DOHH2 (cell line): Measurements from ENCODE around the gene ARHGEF25.

ENCODE experiments used
- H3F3A ChIP-seq: fragments of 200-600 bp; sonication (generic), shearing (Covaris generic); 2 replicates; pipeline ENCODE4 v1.6.0; 2016; ENCODE audit warnings: antibody characterized with exemption, mild to moderate bottlenecking; ENCODE audit not compliant: control insufficient read depth, insufficient read depth
- H3K27ac ChIP-seq: fragments of 200-600 bp; sonication (generic); 2 replicates; pipeline ENCODE4 v1.5.1; 2014; ENCODE audit warnings: low read depth, mild to moderate bottlenecking, low read length, moderate library complexity
- H3K27me3 ChIP-seq: fragments of 200-600 bp; sonication (generic); 2 replicates; pipeline ENCODE4 v1.6.1; 2014; ENCODE audit warnings: mild to moderate bottlenecking, low read length, mixed read lengths; ENCODE audit not compliant: control insufficient read depth
- H3K36me3 ChIP-seq: fragments of 200-600 bp; sonication (generic); 2 replicates; pipeline ENCODE4 v1.6.1; 2014; ENCODE audit warnings: mild to moderate bottlenecking, low read length, moderate library complexity, mixed read lengths; ENCODE audit not compliant: control insufficient read depth
- H3K4me1 ChIP-seq: fragments of 200-600 bp; sonication (generic); 2 replicates; pipeline ENCODE4 v1.6.1; 2014; ENCODE audit warnings: mild to moderate bottlenecking, low read length, mixed read lengths; ENCODE audit not compliant: control insufficient read depth
- H3K4me2 ChIP-seq: fragments of 200-600 bp; sonication (generic); 2 replicates; pipeline ENCODE4 v1.6.0; 2014; ENCODE audit warnings: mild to moderate bottlenecking, low read length, moderate library complexity
- H3K4me3 ChIP-seq: fragments of 200-600 bp; sonication (generic); 2 replicates; pipeline ENCODE4 v1.5.1; 2014; ENCODE audit warnings: mild to moderate bottlenecking, low read length, mixed read lengths
- H3K79me2 ChIP-seq: fragments of 200-600 bp; sonication (generic); 2 replicates; pipeline ENCODE4 v1.6.1; 2014; ENCODE audit warnings: mild to moderate bottlenecking, low read length, mixed read lengths; ENCODE audit not compliant: control insufficient read depth
- H3K9me2 ChIP-seq: fragments of 200-600 bp; sonication (generic); replicated peaks from 2 replicates; pipeline ENCODE4 v1.6.1; 2014; ENCODE audit warnings: mild to moderate bottlenecking, low read length, mixed read lengths; ENCODE audit not compliant: control insufficient read depth
- H3K9me3 ChIP-seq: fragments of 200-600 bp; sonication (generic); 2 replicates; pipeline ENCODE4 v1.6.1; 2014; ENCODE audit warnings: antibody characterized with exemption, low read length, mixed read lengths; ENCODE audit not compliant: control insufficient read depth, insufficient read depth
- H4K20me1 ChIP-seq: fragments of 200-600 bp; sonication (generic); 2 replicates; pipeline ENCODE4 v1.6.0; 2014; ENCODE audit warnings: low read depth, mild to moderate bottlenecking, antibody characterized with exemption, low read length, moderate library complexity; ENCODE audit not compliant: control insufficient read depth, insufficient read depth
- EZH2phosphoT487 ChIP-seq: fragments of 200-600 bp; sonication (generic); IDR thresholded peaks from 2 replicates; pipeline ENCODE4 v1.6.1; 2017; ENCODE audit warnings: borderline replicate concordance, mild to moderate bottlenecking, antibody characterized with exemption, low read length, moderate library complexity, mixed read lengths
- TF ChIP-seq, protein P1 (sequence below): fragments of 200-600 bp; sonication (generic); IDR thresholded peaks from one replicate; pipeline ENCODE4 v1.5.1; 2014; ENCODE audit warnings: antibody characterized with exemption, mild to moderate bottlenecking, low read depth, low read length; ENCODE audit not compliant: poor library complexity, severe bottlenecking

Gene ARHGEF25

GRCh38 chr12:57625261-57626032 lies 14.2 kb downstream of the ARHGEF25 start:
- Histone ChIP-seq H3K9me2 (no peaks in the 10 kb centered on the region), H3K4me2 (no peak overlapping the region), H4K20me1 (no peaks in the 10 kb centered on the region), H3K27me3 (peaks cover 95% of the 10 kb centered on the region), H3K36me3 (no peaks in the 10 kb centered on the region), H3K27ac (no peak overlapping the region), H3K9me3 (no peaks in the 10 kb centered on the region), H3K79me2 (no peaks in the 10 kb centered on the region), H3F3A (0 out of 2 replicates have a peak, but pooled peaks cover 2% of the 10 kb centered on the region), H3K4me3 (no peak overlapping the region), H3K4me1 (no peaks in the 10 kb centered on the region)
- TF ChIP-seq, protein P1, sequence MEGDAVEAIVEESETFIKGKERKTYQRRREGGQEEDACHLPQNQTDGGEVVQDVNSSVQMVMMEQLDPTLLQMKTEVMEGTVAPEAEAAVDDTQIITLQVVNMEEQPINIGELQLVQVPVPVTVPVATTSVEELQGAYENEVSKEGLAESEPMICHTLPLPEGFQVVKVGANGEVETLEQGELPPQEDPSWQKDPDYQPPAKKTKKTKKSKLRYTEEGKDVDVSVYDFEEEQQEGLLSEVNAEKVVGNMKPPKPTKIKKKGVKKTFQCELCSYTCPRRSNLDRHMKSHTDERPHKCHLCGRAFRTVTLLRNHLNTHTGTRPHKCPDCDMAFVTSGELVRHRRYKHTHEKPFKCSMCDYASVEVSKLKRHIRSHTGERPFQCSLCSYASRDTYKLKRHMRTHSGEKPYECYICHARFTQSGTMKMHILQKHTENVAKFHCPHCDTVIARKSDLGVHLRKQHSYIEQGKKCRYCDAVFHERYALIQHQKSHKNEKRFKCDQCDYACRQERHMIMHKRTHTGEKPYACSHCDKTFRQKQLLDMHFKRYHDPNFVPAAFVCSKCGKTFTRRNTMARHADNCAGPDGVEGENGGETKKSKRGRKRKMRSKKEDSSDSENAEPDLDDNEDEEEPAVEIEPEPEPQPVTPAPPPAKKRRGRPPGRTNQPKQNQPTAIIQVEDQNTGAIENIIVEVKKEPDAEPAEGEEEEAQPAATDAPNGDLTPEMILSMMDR: no peak
- TF ChIP-seq EZH2phosphoT487: no peak

GRCh38 chr12:57626111-57626920 lies 15.1 kb downstream of the ARHGEF25 start:
- Histone ChIP-seq H3K36me3 (no peaks in the 10 kb centered on the region), H3K27ac (no peak overlapping the region), H3K4me3 (no peak overlapping the region), H4K20me1 (no peaks in the 10 kb centered on the region), H3K9me2 (no peaks in the 10 kb centered on the region), H3K79me2 (no peaks in the 10 kb centered on the region), H3K27me3 (peaks cover 95% of the 10 kb centered on the region), H3F3A (0 out of 2 replicates have a peak, but pooled peaks cover 2% of the 10 kb centered on the region), H3K4me2 (no peak overlapping the region), H3K4me1 (no peaks in the 10 kb centered on the region), H3K9me3 (no peaks in the 10 kb centered on the region)
- TF ChIP-seq EZH2phosphoT487: no peak

DNA sequence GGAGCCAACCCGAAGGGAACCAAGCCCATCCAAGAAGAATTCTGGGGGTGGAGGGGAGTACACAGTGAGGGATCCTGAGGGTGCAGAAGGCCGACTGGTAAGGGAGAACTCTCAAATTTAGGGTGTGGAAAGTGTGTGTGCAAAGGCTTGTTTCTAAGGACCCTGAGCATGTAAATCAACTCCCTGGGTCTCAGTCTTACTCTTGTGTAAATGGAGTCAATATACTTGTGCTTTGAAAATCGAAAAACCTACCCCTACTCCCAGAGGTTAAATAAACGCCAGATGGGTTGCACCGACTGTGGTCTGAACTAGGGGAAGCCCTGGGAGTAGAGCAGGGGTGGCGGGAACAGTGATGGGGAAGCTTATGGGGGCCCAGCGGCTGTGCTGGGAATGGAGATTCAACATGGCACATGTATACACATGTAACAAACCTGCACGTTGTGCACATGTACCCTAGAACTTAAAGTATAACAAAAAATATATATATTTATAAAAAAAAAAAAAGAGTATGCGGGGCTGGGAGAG lies 15.7 kb downstream of the ARHGEF25 start:
- H3K4me1 ChIP-seq: no peaks in the 10 kb centered on the region
- no peaks in the 10 kb centered on the region for H3K36me3 ChIP-seq
- no peak overlapping the region for H3K4me2 ChIP-seq
- H3K27ac ChIP-seq: no peak overlapping the region
- H3K4me3 ChIP-seq: no peak overlapping the region
- no peaks in the 10 kb centered on the region for H4K20me1 ChIP-seq
- H3K9me3 ChIP-seq: no peaks in the 10 kb centered on the region
- H3K9me2 ChIP-seq: no peaks in the 10 kb centered on the region
- no peak for TF ChIP-seq EZH2phosphoT487
- TF ChIP-seq, protein P1: no peak
- H3F3A ChIP-seq: 0 out of 2 replicates have a peak, but pooled peaks cover 2% of the 10 kb centered on the region
- H3K79me2 ChIP-seq: no peaks in the 10 kb centered on the region
- peaks cover 95% of the 10 kb centered on the region for H3K27me3 ChIP-seq
